ENCODE data around the gene GOT1.

The GOT1 gene

GRCh38 chr10:99459217-99459616 lies 28.8 kb upstream of the GOT1 start:
- no peak for DNase-seq (ENCODE audit: low read depth)
- no peak overlapping the region for H3K4me3 ChIP-seq (ENCODE audit: low read depth, low read length)
- TF ChIP-seq CTCF (IDR thresholded peaks at IDR 0.05; ENCODE audit: low read depth, low read length, missing control alignments), result no peak

- DNase-seq (ENCODE audit: low read depth), result no peak
- TF ChIP-seq CTCF (IDR thresholded peaks at IDR 0.05; ENCODE audit: low read depth, low read length, missing control alignments), result no peak
- no peak overlapping the region for H3K4me3 ChIP-seq (ENCODE audit: low read depth, low read length)
Measured at GRCh38 chr10:99457813-99458212, 27.4 kb upstream of the GOT1 start.

GRCh38 chr10:99456931-99457288 lies 26.5 kb upstream of the GOT1 start:
- no peak overlapping the region for H3K4me3 ChIP-seq (ENCODE audit: low read depth, low read length)

GRCh38 chr10:99456207-99456930 lies 25.9 kb upstream of the GOT1 start:
- no peak overlapping the region for H3K4me3 ChIP-seq (ENCODE audit: low read depth, low read length)
- TF ChIP-seq CTCF (IDR thresholded peaks at IDR 0.05; ENCODE audit: low read depth, low read length, missing control alignments), result no peak
- no peak for DNase-seq (ENCODE audit: low read depth)

More at GRCh38 chr10:99456931-99457288, 26.5 kb upstream of the GOT1 start:
- TF ChIP-seq CTCF (IDR thresholded peaks at IDR 0.05; ENCODE audit: low read depth, low read length, missing control alignments), result no peak
- no peak for DNase-seq (ENCODE audit: low read depth)

GRCh38 chr10:99451981-99452380 lies 21.6 kb upstream of the GOT1 start:
- TF ChIP-seq CTCF (IDR thresholded peaks at IDR 0.05; ENCODE audit: low read depth, low read length, missing control alignments), result no peak
- no peak overlapping the region for H3K4me3 ChIP-seq (ENCODE audit: low read depth, low read length)
- DNase-seq (ENCODE audit: low read depth), result no peak

- TF ChIP-seq CTCF (IDR thresholded peaks at IDR 0.05; ENCODE audit: low read depth, low read length, missing control alignments), result no peak
- no peak overlapping the region for H3K4me3 ChIP-seq (ENCODE audit: low read depth, low read length)
- no peak for DNase-seq (ENCODE audit: low read depth)
Measured at GRCh38 chr10:99451499-99451788, 21.0 kb upstream of the GOT1 start.

Data from GM12864 (cell line).